Nephron (organoid): ENCODE data around the gene CLDN2.

Experiments
- H3K27ac Mint-ChIP-seq, 3 experiments: 2 replicates each; pipeline ENCODE4 v1.8.0; 2020; ENCODE audit warnings: mixed read lengths in 3 of 3, mild to moderate bottlenecking in 2 of 3, moderate library complexity in 1 of 3
- H3K27me3 Mint-ChIP-seq: 2 replicates; pipeline ENCODE4 v1.8.0; 2021; ENCODE audit warnings: low read depth, mild to moderate bottlenecking, moderate library complexity, mixed read lengths
- H3K36me3 Mint-ChIP-seq: 2 replicates; pipeline ENCODE4 v1.8.0; 2020; ENCODE audit warnings: low read depth, mixed read lengths
- H3K4me1 Mint-ChIP-seq: 2 replicates; pipeline ENCODE4 v1.8.0; 2020; ENCODE audit warnings: mixed read lengths
- H3K4me3 Mint-ChIP-seq, 3 experiments: 2 replicates each; pipeline ENCODE4 v1.8.0; 2020; ENCODE audit warnings: mild to moderate bottlenecking in 3 of 3, mixed read lengths in 3 of 3, moderate library complexity in 2 of 3
- H3K9me3 Mint-ChIP-seq: 2 replicates; pipeline ENCODE4 v1.8.0; 2020; ENCODE audit warnings: mixed read lengths
- TF ChIP-seq, protein P1 (sequence below), 3 experiments: fragments of 200-600 bp; sonication (generic); IDR thresholded peaks; one replicate each; pipeline ENCODE4 v1.5.0; 2021; ENCODE audit warnings: antibody characterized with exemption in 3 of 3; ENCODE audit not compliant: unreplicated experiment in 3 of 3

The CLDN2 gene

DNA sequence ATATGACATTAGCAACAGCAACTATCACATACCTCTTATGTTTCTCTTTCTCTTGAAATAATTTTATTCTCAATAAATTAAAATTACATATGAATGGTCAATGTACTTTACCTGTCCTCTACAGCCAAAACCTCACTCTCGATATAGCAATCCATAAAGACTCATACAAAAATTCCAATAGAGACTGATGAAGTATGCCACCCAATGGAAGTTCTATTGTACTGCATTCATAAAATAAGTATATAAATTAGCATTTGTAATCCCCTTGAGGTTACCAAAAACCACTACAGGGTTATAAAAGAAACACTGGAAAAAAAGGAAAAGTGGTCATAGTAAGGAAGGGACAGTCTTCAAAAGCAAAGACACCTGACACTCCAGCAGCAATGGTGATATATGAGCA lies 32.8 kb downstream of the CLDN2 start:
- no peak overlapping the region for H3K27ac Mint-ChIP-seq
- no peak overlapping the region for H3K4me3 Mint-ChIP-seq
- no peaks in the 10 kb centered on the region for H3K9me3 Mint-ChIP-seq
- no peaks in the 10 kb centered on the region for H3K27me3 Mint-ChIP-seq
- TF ChIP-seq, protein P1, sequence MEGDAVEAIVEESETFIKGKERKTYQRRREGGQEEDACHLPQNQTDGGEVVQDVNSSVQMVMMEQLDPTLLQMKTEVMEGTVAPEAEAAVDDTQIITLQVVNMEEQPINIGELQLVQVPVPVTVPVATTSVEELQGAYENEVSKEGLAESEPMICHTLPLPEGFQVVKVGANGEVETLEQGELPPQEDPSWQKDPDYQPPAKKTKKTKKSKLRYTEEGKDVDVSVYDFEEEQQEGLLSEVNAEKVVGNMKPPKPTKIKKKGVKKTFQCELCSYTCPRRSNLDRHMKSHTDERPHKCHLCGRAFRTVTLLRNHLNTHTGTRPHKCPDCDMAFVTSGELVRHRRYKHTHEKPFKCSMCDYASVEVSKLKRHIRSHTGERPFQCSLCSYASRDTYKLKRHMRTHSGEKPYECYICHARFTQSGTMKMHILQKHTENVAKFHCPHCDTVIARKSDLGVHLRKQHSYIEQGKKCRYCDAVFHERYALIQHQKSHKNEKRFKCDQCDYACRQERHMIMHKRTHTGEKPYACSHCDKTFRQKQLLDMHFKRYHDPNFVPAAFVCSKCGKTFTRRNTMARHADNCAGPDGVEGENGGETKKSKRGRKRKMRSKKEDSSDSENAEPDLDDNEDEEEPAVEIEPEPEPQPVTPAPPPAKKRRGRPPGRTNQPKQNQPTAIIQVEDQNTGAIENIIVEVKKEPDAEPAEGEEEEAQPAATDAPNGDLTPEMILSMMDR (IDR thresholded peaks at IDR 0.05; ENCODE audit: unreplicated experiment in 3 of 3): peak; percentile 32 to 56 (median 42)
- peaks cover 4% of the 10 kb centered on the region for H3K36me3 Mint-ChIP-seq
- H3K4me1 Mint-ChIP-seq: no peaks in the 10 kb centered on the region

DNA sequence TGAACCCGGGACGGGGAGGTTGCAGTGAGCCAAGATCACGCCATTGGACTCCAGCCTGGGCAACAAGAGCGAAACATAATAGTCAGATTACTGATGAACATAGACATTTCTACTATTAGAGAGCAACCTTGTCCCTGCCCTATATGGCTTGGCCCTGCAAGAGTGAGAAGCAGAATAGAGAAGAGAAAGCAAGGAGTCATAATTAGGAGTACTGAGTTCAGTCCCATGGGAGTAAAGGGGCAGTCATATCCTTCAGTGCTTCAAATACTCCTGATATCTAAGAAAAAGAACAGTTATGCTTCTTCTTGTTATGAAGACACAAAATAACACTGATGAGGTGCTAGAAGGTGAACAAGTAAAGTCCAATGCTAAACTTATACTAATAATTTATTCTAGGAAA lies 33.8 kb downstream of the CLDN2 start:
- H3K27ac Mint-ChIP-seq: no peak overlapping the region
- no peaks in the 10 kb centered on the region for H3K9me3 Mint-ChIP-seq
- TF ChIP-seq, protein P1 (IDR thresholded peaks at IDR 0.05; ENCODE audit: unreplicated experiment in 3 of 3): no peak
- no peaks in the 10 kb centered on the region for H3K4me1 Mint-ChIP-seq
- no peak overlapping the region for H3K4me3 Mint-ChIP-seq
- H3K36me3 Mint-ChIP-seq: peaks cover 4% of the 10 kb centered on the region
- no peaks in the 10 kb centered on the region for H3K27me3 Mint-ChIP-seq

DNA sequence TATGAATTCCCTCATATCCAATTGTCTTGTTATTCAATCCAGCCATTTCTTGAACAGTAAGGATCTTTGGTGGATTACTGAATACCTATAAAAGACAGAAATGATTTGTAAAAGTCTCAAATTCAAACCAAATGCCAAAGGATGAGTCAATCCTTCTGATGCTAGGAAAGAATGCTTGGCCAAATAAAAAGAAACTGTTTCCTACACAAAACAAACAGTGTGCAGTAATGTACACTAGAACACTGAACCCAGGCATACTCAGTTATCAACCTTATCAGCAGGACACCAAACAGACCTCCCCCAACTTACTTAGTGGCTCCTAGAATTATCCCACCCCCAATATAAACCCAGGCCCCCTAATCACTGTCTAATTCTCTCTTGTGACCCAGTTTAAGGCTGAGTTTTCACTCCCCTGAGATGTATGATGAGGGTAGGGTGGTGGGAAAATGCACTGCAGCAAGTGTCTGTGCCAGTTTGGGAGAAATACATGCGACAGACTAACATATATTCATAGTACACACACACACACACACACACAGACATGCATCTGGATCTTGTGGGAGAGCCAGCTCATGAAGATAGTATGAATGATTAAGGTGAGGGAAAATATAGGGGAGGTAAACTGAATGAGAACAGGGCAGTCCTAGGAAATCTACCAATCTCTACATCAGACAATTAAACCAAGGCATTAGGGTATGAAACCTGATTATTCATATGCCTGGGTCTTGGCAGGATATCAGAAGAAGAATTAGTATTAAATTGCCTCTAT lies 35.0 kb downstream of the CLDN2 start:
- Mint-ChIP-seq H3K4me1 (no peaks in the 10 kb centered on the region), H3K9me3 (no peaks in the 10 kb centered on the region)

DNA sequence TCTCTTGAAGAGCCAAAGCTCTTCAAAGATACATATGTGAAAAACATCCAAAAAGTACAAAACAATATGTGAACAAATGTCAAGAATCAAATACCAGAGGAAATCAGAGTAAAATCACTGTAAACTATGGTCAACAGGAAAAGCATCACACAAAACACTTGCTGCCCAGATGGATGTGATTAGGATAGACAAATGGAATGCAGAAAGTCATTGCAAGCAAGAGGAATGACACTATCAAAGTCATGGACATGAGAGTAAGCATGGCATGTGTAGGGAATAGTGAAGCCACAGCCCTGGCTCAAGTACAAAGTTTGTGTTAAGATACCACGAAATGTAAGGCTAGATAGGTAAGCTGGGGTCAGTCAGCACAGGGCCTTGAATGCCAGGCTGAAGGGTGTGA lies 37.7 kb downstream of the CLDN2 start:
- TF ChIP-seq, protein P1 (IDR thresholded peaks at IDR 0.05; ENCODE audit: unreplicated experiment in 3 of 3): no peak
- Mint-ChIP-seq H3K27me3 (no peaks in the 10 kb centered on the region), H3K27ac (no peak overlapping the region), H3K4me1 (no peaks in the 10 kb centered on the region), H3K4me3 (no peak overlapping the region), H3K36me3 (peaks cover 4% of the 10 kb centered on the region), H3K9me3 (no peaks in the 10 kb centered on the region)

More for the DNA sequence above, 35.0 kb downstream of the CLDN2 start:
- Mint-ChIP-seq H3K27me3 (no peaks in the 10 kb centered on the region), H3K36me3 (peaks cover 4% of the 10 kb centered on the region), H3K27ac (peak overlapping the region in 1 of 3 experiments; percentile 17), H3K4me3 (no peak overlapping the region)
- TF ChIP-seq, protein P1 (IDR thresholded peaks at IDR 0.05; ENCODE audit: unreplicated experiment in 3 of 3): no peak

DNA sequence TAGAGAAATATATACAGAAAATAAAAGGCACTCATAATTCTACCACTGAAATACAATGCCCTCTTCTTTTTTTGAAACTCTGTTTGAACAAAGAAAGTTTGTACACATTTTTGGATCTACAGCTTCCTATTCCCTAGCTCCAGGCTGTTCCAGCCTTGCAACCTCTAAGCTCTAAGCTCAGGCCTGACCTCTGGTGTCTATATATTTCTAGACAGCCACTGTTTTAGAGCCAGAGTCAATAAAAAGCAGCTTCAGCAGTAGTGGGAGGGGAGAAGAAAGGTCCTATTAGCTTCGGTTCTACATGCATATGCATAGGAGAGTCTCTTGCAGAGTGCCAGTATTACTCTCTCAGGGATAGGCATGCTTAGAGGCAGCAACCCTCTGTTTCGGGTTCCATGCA lies 39.7 kb downstream of the CLDN2 start:
- H3K9me3 Mint-ChIP-seq: peaks cover 6% of the 10 kb centered on the region
- peaks cover 13% of the 10 kb centered on the region for H3K36me3 Mint-ChIP-seq
- H3K27ac Mint-ChIP-seq: no peak overlapping the region
- no peak overlapping the region for H3K4me3 Mint-ChIP-seq
- H3K27me3 Mint-ChIP-seq: no peaks in the 10 kb centered on the region
- H3K4me1 Mint-ChIP-seq: no peaks in the 10 kb centered on the region
- TF ChIP-seq, protein P1 (IDR thresholded peaks at IDR 0.05; ENCODE audit: unreplicated experiment in 3 of 3): peak; percentile 37 to 50 (median 43)

DNA sequence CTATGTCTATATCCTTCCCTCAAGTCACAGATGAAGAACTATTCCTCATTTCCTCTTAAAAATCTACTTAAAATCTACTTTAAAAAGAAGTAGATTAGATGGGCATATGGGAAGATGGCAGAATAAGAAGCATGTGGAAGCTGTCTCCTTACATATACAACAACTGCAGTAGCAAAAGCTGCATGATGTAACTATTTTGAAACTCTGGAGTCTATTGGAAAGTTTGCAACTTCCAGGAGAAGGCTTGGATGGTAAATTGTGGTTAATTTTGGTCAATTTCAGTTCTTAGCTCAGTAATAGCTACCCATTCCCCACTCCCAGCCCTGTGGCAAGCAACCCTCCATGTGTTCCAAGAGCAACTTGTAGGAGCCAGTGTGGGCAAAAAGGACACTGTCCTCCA lies 42.9 kb downstream of the CLDN2 start:
- TF ChIP-seq, protein P1 (IDR thresholded peaks at IDR 0.05; ENCODE audit: unreplicated experiment in 3 of 3): no peak
- Mint-ChIP-seq H3K9me3 (peaks cover 21% of the 10 kb centered on the region), H3K27me3 (no peaks in the 10 kb centered on the region), H3K36me3 (peaks cover 26% of the 10 kb centered on the region), H3K27ac (no peak overlapping the region), H3K4me3 (no peak overlapping the region), H3K4me1 (no peaks in the 10 kb centered on the region)
